Liver (tissue), 9 donors: ENCODE measurements around the gene OR4M1. TPM values are rescaled to one million over a fixed set of nuclear protein-coding genes. Genes with fewer than 3 reads are reported as not detected.
"Not testable (repeated sequence)": the region's sequence is repeated elsewhere in the genome, so short reads cannot be mapped to it uniquely, and the experiment has no call there.

Experiments used
- DNase-seq: peaks from one replicate; pipeline ENCODE4 v3.0.0-alpha.2; 2017; ENCODE audit warnings: low spot score
- H3K27ac ChIP-seq, 2 donors: one replicate each; pipeline ENCODE4 v1.7.0; 2013; ENCODE audit warnings: inconsistent platforms in 2 of 2, low read length in 2 of 2, control low read depth in 1 of 2, low read depth in 1 of 2, mild to moderate bottlenecking in 1 of 2
- H3K27me3 ChIP-seq, 4 donors: one replicate each; pipeline versions ENCODE4 v1.6.1 to v1.7.0; 2013; ENCODE audit warnings: low read length in 3 of 4, inconsistent platforms in 1 of 4, mild to moderate bottlenecking in 1 of 4, moderate library complexity in 1 of 4; ENCODE audit not compliant: control insufficient read depth in 4 of 4, insufficient read depth in 4 of 4
- H3K36me3 ChIP-seq, 4 donors: one replicate each; pipeline versions ENCODE4 v1.6.1 to v1.7.0; 2013; ENCODE audit warnings: low read length in 3 of 4, mild to moderate bottlenecking in 3 of 4, low read depth in 1 of 4, moderate library complexity in 1 of 4; ENCODE audit not compliant: control insufficient read depth in 4 of 4, insufficient read depth in 3 of 4
- H3K4me1 ChIP-seq, 4 donors: one replicate each; pipeline versions ENCODE4 v1.6.1 to v1.7.0; 2013; ENCODE audit warnings: low read length in 3 of 4, mild to moderate bottlenecking in 3 of 4, moderate library complexity in 1 of 4; ENCODE audit not compliant: control insufficient read depth in 4 of 4, insufficient read depth in 4 of 4
- H3K4me3 ChIP-seq, 3 donors: one replicate each; pipeline versions ENCODE4 v1.6.1 to v1.7.0; 2013; ENCODE audit warnings: low read length in 3 of 3, control low read depth in 1 of 3, low read depth in 1 of 3, mild to moderate bottlenecking in 1 of 3
- H3K9ac ChIP-seq, 2 donors: one replicate each; pipeline ENCODE4 v1.7.0; 2013; ENCODE audit warnings: low read length in 2 of 2, mild to moderate bottlenecking in 2 of 2, moderate library complexity in 2 of 2, control low read depth in 1 of 2, low read depth in 1 of 2
- H3K9me3 ChIP-seq, 4 donors: one replicate each; pipeline versions ENCODE4 v1.6.1 to v1.7.0; 2013; ENCODE audit warnings: low read length in 3 of 4; ENCODE audit not compliant: control insufficient read depth in 4 of 4
- FOXA2 ChIP-seq: IDR thresholded peaks from 2 replicates; pipeline ENCODE4 v1.6.1; 2016; ENCODE audit warnings: antibody characterized with exemption
- GABPA ChIP-seq, 2 donors: IDR thresholded peaks in 1 of 2; conservative IDR thresholded peaks in 1 of 2; 2 replicates each; pipeline ENCODE4 v1.6.1; 2016; ENCODE audit warnings: antibody characterized with exemption in 2 of 2, mild to moderate bottlenecking in 1 of 2, moderate library complexity in 1 of 2
- HNF4A ChIP-seq, 2 donors: conservative IDR thresholded peaks; 2 replicates each; pipeline ENCODE4 v1.6.1; 2016; ENCODE audit warnings: antibody characterized with exemption in 2 of 2, mild to moderate bottlenecking in 2 of 2
- HNF4G ChIP-seq: IDR thresholded peaks from 2 replicates; pipeline ENCODE4 v1.6.1; 2016; ENCODE audit warnings: antibody characterized with exemption
- JUND ChIP-seq, 2 donors: IDR thresholded peaks; 2 replicates each; pipeline ENCODE4 v1.6.1; 2016; ENCODE audit warnings: antibody characterized with exemption in 2 of 2
- MAX ChIP-seq: IDR thresholded peaks from 2 replicates; pipeline ENCODE4 v1.6.1; 2016; ENCODE audit warnings: antibody characterized with exemption
- NR2F2 ChIP-seq: IDR thresholded peaks from 2 replicates; pipeline ENCODE4 v1.6.1; 2016; ENCODE audit warnings: antibody characterized with exemption
- REST ChIP-seq: IDR thresholded peaks from 2 replicates; pipeline ENCODE4 v1.6.1; 2016; ENCODE audit warnings: antibody characterized with exemption, mild to moderate bottlenecking
- SP1 ChIP-seq: IDR thresholded peaks from 2 replicates; pipeline ENCODE4 v1.6.1; 2018; ENCODE audit warnings: antibody characterized with exemption, mild to moderate bottlenecking
- TAF1 ChIP-seq: conservative IDR thresholded peaks from 2 replicates; pipeline ENCODE4 v1.6.1; 2016; ENCODE audit warnings: antibody characterized with exemption, mild to moderate bottlenecking
- YY1 ChIP-seq: IDR thresholded peaks from 2 replicates; pipeline ENCODE4 v1.6.1; 2016; ENCODE audit warnings: antibody characterized with exemption, mild to moderate bottlenecking
- ZBTB33 ChIP-seq: IDR thresholded peaks from 2 replicates; pipeline ENCODE4 v1.6.1; 2016; ENCODE audit warnings: antibody characterized with exemption
- WGBS: extraction: QIAGEN DNeasy Blood & Tissue Kit; methylation state at CpG from one replicate; pipeline ENCODE4 v1.1.7; 2013; 5-methylcytosine and 5-hydroxymethylcytosine counted together
- polyA plus RNA-seq, 2 donors: library from polyadenylated mRNA; stranded (reverse) in 1 of 2; unstranded in 1 of 2; fragments of 200-250 nt in 1 of 2; fragments of >200 nt in 1 of 2; fragmentation: Nextera tagmentation in 1 of 2; extraction: Ambion mirVana in 1 of 2; gene quantifications; one replicate each; pipeline versions ENCODE4 v1.2.1 to v1.2.3, GENCODE V29; 2013 to 2015
- total RNA-seq, 2 donors: library from RNA; depleted of rRNA; stranded (reverse); fragments of >200 nt; gene quantifications; one replicate each; pipeline ENCODE4 v1.2.3, GENCODE V29; 2014
- donor health status: healthy.
- donor health status: healthy.
- donor health status: healthy.
- donor health status: healthy.
- donor health status: healthy.

Gene OR4M1
- total and polyA plus RNA-seq, 4 donors, result not detected

GRCh38 chr14:19743256-19743655, 30.0 kb upstream of the OR4M1 start, which contains the start of gene OR4Q3:
TSS of gene OR4Q3 (plus strand) at chr14:19743571.
- Histone ChIP-seq H3K4me1 (no peaks in the 10 kb centered on the region), H3K9me3 (no peaks in the 10 kb centered on the region), H3K27me3 (peaks cover 0 to 3% (median 0%) of the 10 kb centered on the region in 4 donors), H3K36me3 (no peaks in the 10 kb centered on the region), H3K9ac (no peak within 1 kb of the TSS), H3K27ac (no peak within 1 kb of the TSS), H3K4me3 (no peak within 1 kb of the TSS)
- 81% methylated on average over 1 of the region's 1 CpG for WGBS
- DNase-seq, result no peak
- TF ChIP-seq ZBTB33 (no peak), YY1 (no peak), REST (no peak), FOXA2 (no peak), TAF1 (no peak), JUND (IDR thresholded peaks at IDR 0.05) (no peak), NR2F2 (no peak), MAX (no peak), GABPA (IDR thresholded peaks at IDR 0.05 in 1 of 2, conservative IDR thresholded peaks at IDR 0.05 in 1 of 2) (no peak), HNF4A (conservative IDR thresholded peaks at IDR 0.05) (no peak), SP1 (no peak)

GRCh38 chr14:19752316-19752715, 21.0 kb upstream of the OR4M1 start:
- H3K4me3 ChIP-seq, H3K4me1 ChIP-seq, H3K27me3 ChIP-seq, DNase-seq, H3K9me3 ChIP-seq, H3K27ac ChIP-seq, H3K36me3 ChIP-seq, H3K9ac ChIP-seq: not testable (repeated sequence)

GRCh38 chr14:19754172-19754571, 19.1 kb upstream of the OR4M1 start:
- H3K9me3 ChIP-seq, result no peaks in the 10 kb centered on the region
- no peaks in the 10 kb centered on the region for H3K27me3 ChIP-seq
- WGBS, result 35% methylated on average over 2 of the region's 2 CpGs
- H3K4me1 ChIP-seq, result no peaks in the 10 kb centered on the region
- no peaks in the 10 kb centered on the region for H3K36me3 ChIP-seq
- DNase-seq, result no peak
- H3K9ac ChIP-seq, result no peak overlapping the region
- H3K27ac ChIP-seq, result no peak overlapping the region
- TF ChIP-seq HNF4A (conservative IDR thresholded peaks at IDR 0.05), result no peak
- TF ChIP-seq NR2F2, result no peak
- TF ChIP-seq HNF4G, result no peak
- no peak overlapping the region for H3K4me3 ChIP-seq

- not testable (repeated sequence) for H3K9me3 ChIP-seq, DNase-seq, H3K4me3 ChIP-seq, H3K9ac ChIP-seq, H3K27ac ChIP-seq, H3K4me1 ChIP-seq, H3K27me3 ChIP-seq, H3K36me3 ChIP-seq
- 42% methylated on average over 3 of the region's 3 CpGs for WGBS
These were observed 1.8 kb upstream of the OR4M1 start for GRCh38 chr14:19771491-19771890.
